Upper lobe of left lung (tissue), 6 donors: ENCODE measurements around the gene LYZL2. TPM values are rescaled to one million over a fixed set of nuclear protein-coding genes. Genes with fewer than 3 reads are reported as not detected.
"Not testable (repeated sequence)": the region's sequence is repeated elsewhere in the genome, so short reads cannot be mapped to it uniquely, and the experiment has no call there.

Source experiments
- ATAC-seq, 2 donors: fragments of 200-7000 bp; cut with Tn5 transposase; one replicate each; pipeline ENCODE4 v1.9.1; 2022; ENCODE audit warnings: mild to moderate bottlenecking in 2 of 2, moderate library complexity in 2 of 2; ENCODE audit not compliant: low FRiP score in 2 of 2
- DNase-seq, 2 donors: peaks; one replicate each; pipeline ENCODE4 v3.0.0-alpha.2; 2019 to 2020
- H3K27ac ChIP-seq, 4 donors: fragments of 200-600 bp; sonication (generic); one replicate each; pipeline ENCODE4 v1.5.1; 2016 to 2019
- H3K27me3 ChIP-seq, 4 donors: fragments of 200-600 bp; sonication (generic); one replicate each; pipeline ENCODE4 v1.5.1; 2017 to 2019
- H3K36me3 ChIP-seq, 4 donors: fragments of 200-600 bp; sonication (generic); one replicate each; pipeline ENCODE4 v1.5.1; 2016 to 2019
- H3K4me1 ChIP-seq, 4 donors: fragments of 200-600 bp; sonication (generic); one replicate each; pipeline ENCODE4 v1.5.1; 2018 to 2019
- H3K4me3 ChIP-seq, 4 donors: fragments of 200-600 bp; sonication (generic); one replicate each; pipeline ENCODE4 v1.5.1; 2017 to 2019; ENCODE audit warnings: mild to moderate bottlenecking in 2 of 4, moderate library complexity in 1 of 4
- H3K9me3 ChIP-seq, 4 donors: fragments of 200-600 bp; sonication (generic); one replicate each; pipeline ENCODE4 v1.5.1; 2018 to 2019
- CTCF ChIP-seq, 6 experiments: fragments of 450-650 bp in 4 of 6; fragments of 200-600 bp in 2 of 6; sonication (generic) in 2 of 6; IDR thresholded peaks; one replicate each; pipeline ENCODE4 v1.5.1; 2016 to 2019; ENCODE audit warnings: antibody characterized with exemption in 6 of 6
- EP300 ChIP-seq, 4 donors: sonication (generic); formaldehyde crosslinking; IDR thresholded peaks; one replicate each; pipeline ENCODE4 v1.5.1; 2017; ENCODE audit warnings: antibody characterized with exemption in 4 of 4, control low read depth in 2 of 4
- POLR2A ChIP-seq, 4 donors: fragments of 450-650 bp; IDR thresholded peaks; one replicate each; pipeline ENCODE4 v1.5.1; 2016 to 2017; ENCODE audit warnings: antibody characterized with exemption in 4 of 4, mild to moderate bottlenecking in 2 of 4
- POLR2AphosphoS5 ChIP-seq, 2 donors: sonication (generic); formaldehyde crosslinking; IDR thresholded peaks; one replicate each; pipeline ENCODE4 v1.5.1; 2017; ENCODE audit warnings: antibody characterized with exemption in 2 of 2
- WGBS, 2 donors: methylation state at CpG; one replicate each; pipeline ENCODE4 v1.1.5; 2017 to 2018; 5-methylcytosine and 5-hydroxymethylcytosine counted together
- total RNA-seq, 6 donors: library from RNA; depleted of rRNA in 4 of 6; stranded (reverse); fragments of >200 nt in 4 of 6; gene quantifications; one replicate each; pipeline versions ENCODE4 v1.1.0 to v1.2.1, GENCODE V29; 2016 to 2021
- donor health status: DM: no; HTN: no; CAD: no; lungs with moderate emphysema.
- donor health status: DM: no; HTN: yes; CAD: no; lungs with severe emphysema.

The LYZL2 gene
- total RNA-seq, 6 donors from 2014 or later, result not detected

DNA sequence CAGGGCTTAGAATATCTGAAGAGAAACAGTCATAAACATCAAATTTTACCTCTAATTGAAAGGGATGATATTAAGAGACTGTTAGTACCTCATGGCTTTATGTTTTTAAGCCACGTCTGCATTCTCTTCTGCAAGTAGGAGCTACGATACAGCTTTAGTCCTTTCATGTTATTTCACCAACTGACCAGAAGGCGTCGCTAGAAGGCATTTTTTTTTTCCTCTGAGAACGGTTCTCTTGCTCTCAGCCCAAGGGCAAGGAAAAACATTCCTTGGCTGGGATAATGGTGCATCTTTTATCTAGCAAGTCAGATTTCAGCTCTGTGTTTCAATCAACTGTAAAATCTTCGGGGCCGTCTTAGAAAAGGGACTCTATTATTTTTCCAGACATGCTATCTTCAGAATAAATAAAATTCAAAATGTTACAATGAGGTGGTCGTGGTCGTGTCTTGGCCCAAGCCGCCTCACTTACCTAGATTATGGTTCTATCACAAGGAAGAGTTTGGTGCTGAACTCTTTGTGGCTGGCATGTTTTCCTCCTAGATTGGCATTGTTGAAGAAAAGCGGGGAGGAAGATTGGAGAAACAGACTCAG is 41.6 kb upstream of the LYZL2 start:
- 35 to 36% methylated on average over 11 of the region's 11 CpGs for WGBS, 2 donors
- H3K9me3 ChIP-seq, result no peaks in the 10 kb centered on the region
- ATAC-seq (peak in 1 of 2 donors; percentile 80), DNase-seq (no peak)
- TF ChIP-seq CTCF (IDR thresholded peaks at IDR 0.05) (peak; percentile 57 to 82 (median 74)), EP300 (IDR thresholded peaks at IDR 0.05) (no peak)
- H3K4me1 ChIP-seq, result peaks cover 0 to 6% (median 0%) of the 10 kb centered on the region in 4 donors
- no peaks in the 10 kb centered on the region for H3K27me3 ChIP-seq
- H3K4me3 ChIP-seq, result peak overlapping the region in 2 of 4 donors; percentile 29 to 31
- H3K27ac ChIP-seq, result peak overlapping the region in 1 of 4 donors; percentile 23
- H3K36me3 ChIP-seq, result no peaks in the 10 kb centered on the region

GRCh38 chr10:30667982-30668381 is 38.4 kb upstream of the LYZL2 start:
- not testable (repeated sequence) for H3K27me3 ChIP-seq, H3K4me1 ChIP-seq, H3K36me3 ChIP-seq, H3K4me3 ChIP-seq, H3K27ac ChIP-seq, H3K9me3 ChIP-seq
- DNase-seq (peak in 1 of 2 donors; percentile 54), ATAC-seq (peak in 1 of 2 donors; percentile 38)
- WGBS, 2 donors, result 60 to 62% methylated on average over 8 of the region's 11 CpGs

DNA sequence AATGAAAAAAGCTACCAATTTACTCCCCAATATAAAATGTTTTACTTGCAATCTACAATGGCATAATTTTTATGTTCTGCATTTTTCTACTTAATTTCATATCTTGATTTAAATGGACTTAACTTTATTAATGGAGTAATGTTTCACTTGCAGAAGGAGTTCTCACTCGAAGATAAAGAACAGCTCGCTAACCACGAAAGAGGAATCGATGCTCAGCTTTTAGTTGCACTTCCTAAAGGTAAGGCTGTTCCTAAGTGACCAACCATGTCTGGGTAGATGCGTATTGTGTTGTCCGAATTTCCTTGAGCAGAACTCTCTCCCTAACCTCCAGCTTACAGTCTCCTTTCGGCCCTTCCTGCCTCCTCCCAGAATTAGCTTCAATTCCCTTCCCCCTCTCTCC is 33.9 kb upstream of the LYZL2 start:
- not testable (repeated sequence) for H3K27me3 ChIP-seq, H3K4me3 ChIP-seq, H3K36me3 ChIP-seq, DNase-seq, H3K4me1 ChIP-seq, H3K9me3 ChIP-seq, H3K27ac ChIP-seq
- 66 to 81% methylated on average over 6 of the region's 7 CpGs for WGBS, 2 donors
- ATAC-seq, result peak; percentile 31 to 53

DNA sequence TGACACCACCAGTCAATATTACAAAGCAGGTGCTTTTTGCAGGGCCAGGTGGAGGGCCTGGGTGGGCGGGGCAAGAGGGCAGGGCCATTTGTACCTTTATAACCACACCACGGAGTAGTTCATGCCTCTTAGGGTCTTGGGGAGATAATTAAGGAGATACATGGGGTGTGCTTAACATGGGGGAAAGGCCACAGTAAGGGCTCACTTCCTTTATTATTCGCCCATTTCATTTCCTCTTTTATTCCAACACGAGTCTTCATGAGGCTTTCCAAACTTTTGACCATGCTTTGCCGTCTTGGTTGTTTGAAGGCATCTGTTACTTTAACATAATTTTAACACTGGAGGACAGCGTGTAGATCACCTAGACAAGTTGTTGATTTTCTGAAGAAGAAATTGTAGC is 33.3 kb upstream of the LYZL2 start:
- Histone ChIP-seq H3K27ac (no peak overlapping the region), H3K36me3 (no peaks in the 10 kb centered on the region), H3K27me3 (no peaks in the 10 kb centered on the region), H3K9me3 (no peaks in the 10 kb centered on the region), H3K4me1 (no peaks in the 10 kb centered on the region), H3K4me3 (no peak overlapping the region)
- DNase-seq, result no peak
- peak in 1 of 2 donors; percentile 56 for ATAC-seq
- 76 to 83% methylated on average over 6 of the region's 6 CpGs for WGBS, 2 donors
- TF ChIP-seq POLR2A (IDR thresholded peaks at IDR 0.05) (no peak), CTCF (IDR thresholded peaks at IDR 0.05) (no peak), POLR2AphosphoS5 (IDR thresholded peaks at IDR 0.05) (no peak), EP300 (IDR thresholded peaks at IDR 0.05) (no peak)

- WGBS, 2 donors, result 83 to 91% methylated on average over 3 of the region's 3 CpGs
Measured at GRCh38 chr10:30660314-30660713, 30.8 kb upstream of the LYZL2 start.

DNA sequence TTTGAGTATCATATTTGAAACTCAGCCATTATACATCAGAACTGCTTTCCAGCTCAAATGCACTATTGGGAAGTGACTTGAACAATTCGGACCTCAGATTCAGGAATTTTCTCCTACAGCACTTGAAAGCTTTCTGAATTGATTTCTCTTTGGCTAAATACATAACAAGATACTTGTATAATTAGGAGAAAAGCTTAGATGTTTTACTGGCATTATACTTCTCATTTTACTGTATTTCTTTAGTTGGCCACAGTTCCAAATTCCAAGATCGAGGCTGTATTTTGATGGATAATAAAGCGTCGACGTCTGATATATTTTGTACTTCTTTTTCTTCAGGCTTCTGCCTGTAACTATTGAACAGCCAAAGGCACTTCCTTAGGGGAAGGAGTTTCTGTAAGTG is 26.7 kb upstream of the LYZL2 start:
- ATAC-seq (no peak), DNase-seq (no peak)
- Histone ChIP-seq H3K4me3 (no peak overlapping the region), H3K36me3 (no peaks in the 10 kb centered on the region), H3K9me3 (no peaks in the 10 kb centered on the region), H3K27me3 (no peaks in the 10 kb centered on the region), H3K4me1 (peaks cover 0 to 6% (median 0%) of the 10 kb centered on the region in 4 donors), H3K27ac (no peak overlapping the region)
- 43 to 50% methylated on average over 5 of the region's 5 CpGs for WGBS, 2 donors
- TF ChIP-seq EP300 (IDR thresholded peaks at IDR 0.05) (no peak), POLR2AphosphoS5 (IDR thresholded peaks at IDR 0.05) (no peak), POLR2A (IDR thresholded peaks at IDR 0.05) (no peak), CTCF (IDR thresholded peaks at IDR 0.05) (no peak)

More at GRCh38 chr10:30660314-30660713, 30.8 kb upstream of the LYZL2 start:
- DNase-seq, H3K27me3 ChIP-seq, H3K4me1 ChIP-seq, H3K9me3 ChIP-seq, H3K4me3 ChIP-seq, H3K36me3 ChIP-seq, H3K27ac ChIP-seq, ATAC-seq: not testable (repeated sequence)

DNA sequence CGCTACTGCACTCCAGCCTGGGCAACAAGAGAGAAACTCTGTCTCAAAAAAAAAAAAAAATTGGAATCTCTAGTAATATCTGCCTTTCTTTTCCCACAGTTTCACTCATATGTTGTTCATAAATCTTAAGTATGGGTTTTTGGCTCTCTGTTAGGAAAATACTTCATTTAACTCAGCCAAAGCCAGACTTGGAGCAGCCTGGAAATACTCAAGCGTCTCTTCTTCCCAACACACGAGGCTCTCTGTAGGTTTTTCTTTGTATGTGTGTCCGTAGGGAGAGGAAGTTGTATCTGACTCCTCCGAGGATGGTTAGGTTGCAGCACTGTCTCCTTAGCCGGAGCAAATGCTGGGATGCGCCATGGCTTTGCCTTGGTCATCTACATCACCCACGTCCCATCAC is 25.4 kb upstream of the LYZL2 start:
- not testable (repeated sequence) for H3K4me1 ChIP-seq, ATAC-seq, DNase-seq, H3K9me3 ChIP-seq, H3K4me3 ChIP-seq, H3K27ac ChIP-seq, H3K36me3 ChIP-seq, H3K27me3 ChIP-seq
- 80 to 83% methylated on average over 8 of the region's 8 CpGs for WGBS, 2 donors

DNA sequence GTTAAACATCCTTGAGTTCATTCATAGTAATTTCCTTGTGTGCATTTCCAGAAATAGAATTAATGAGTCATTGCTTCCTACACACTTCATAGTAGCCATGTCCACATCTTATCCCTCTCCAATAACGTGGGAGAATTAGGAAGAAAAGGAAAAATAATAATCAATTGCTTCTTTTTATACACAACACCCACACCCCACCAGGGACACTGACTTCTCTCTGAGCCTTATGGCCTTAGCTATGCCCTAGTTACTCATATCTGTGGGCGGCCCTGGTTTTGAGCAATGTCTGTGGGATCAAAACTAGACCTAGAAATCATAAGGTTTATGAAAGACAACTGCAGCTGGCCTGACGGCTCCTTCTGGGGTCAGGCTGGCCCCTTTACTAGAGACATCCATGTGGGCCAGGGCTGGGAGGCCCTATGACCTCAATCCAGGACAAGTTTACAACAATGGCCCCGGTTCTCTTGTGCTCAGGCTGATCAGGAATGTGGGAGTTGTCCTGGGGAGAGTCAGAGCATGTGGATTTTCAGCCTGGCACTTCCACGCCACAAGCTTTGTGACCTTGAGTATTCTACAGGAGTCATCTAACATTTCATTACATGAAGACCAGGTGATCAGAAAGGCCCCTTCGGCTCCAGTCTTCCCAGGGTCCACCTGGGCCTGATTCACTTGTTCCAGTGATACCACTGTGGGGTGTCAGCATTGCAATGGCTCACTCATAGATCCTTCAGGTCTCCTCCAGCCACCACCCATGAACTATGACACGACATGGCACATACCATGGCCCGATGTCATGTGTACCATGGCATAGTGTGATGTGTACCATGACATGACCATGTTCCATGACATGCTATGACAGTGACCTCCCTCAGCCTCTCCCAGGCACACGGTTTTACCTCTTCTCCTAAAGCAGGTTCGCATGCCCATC is 22.2 kb upstream of the LYZL2 start:
- not testable (repeated sequence) for DNase-seq, H3K4me1 ChIP-seq, H3K36me3 ChIP-seq, H3K27me3 ChIP-seq, H3K4me3 ChIP-seq, H3K9me3 ChIP-seq
- H3K27ac ChIP-seq, result peak overlapping the region; percentile 15 to 70 (median 26)
- 73 to 75% methylated on average over 8 to 10 of the region's 10 CpGs for WGBS, 2 donors
- ATAC-seq, result peak in 1 of 2 donors; percentile 44
